GM12878 (cell line): ENCODE results near the gene DHRS1. TPM values are rescaled to one million over a fixed set of nuclear protein-coding genes. Genes with fewer than 3 reads are reported as not detected.

Source experiments
- ATAC-seq: fragments of 200-7000 bp; cut with Tn5 transposase; 3 replicates; pipeline ENCODE4 v1.9.1; 2020; ENCODE audit warnings: mild to moderate bottlenecking, moderate library complexity
- BruUV-seq: library from RNA; stranded (reverse); fragments of 400-500 nt; replicated peaks from 2 replicates; lab custom pipeline; 2021; lab: Mats Ljungman, UMichigan
- CTCF ChIA-PET: fragments of 300-600 bp; sonication (Branson Sonifier 250); formaldehyde crosslinking; extraction: SDS; loops from one replicate; lab custom pipeline; 2021; ENCODE audit warnings: inconsistent platforms; lab: Yijun Ruan, JAX
- POLR2A ChIA-PET: fragments of 350-600 bp; formaldehyde crosslinking; extraction: SDS; loops from one replicate; lab custom pipeline; 2021; ENCODE audit warnings: inconsistent platforms; lab: Charles Lee
- RAD21 ChIA-PET: fragments of 300-600 bp; sonication (Branson Sonifier 250); formaldehyde crosslinking; loops from one replicate; lab custom pipeline; 2023; ENCODE audit warnings: antibody characterized with exemption; ENCODE audit not compliant: unreplicated experiment; lab: Charles Lee
- SMC1A ChIA-PET: fragments of 300-600 bp; sonication (Branson Sonifier 250); formaldehyde crosslinking; loops from one replicate; lab custom pipeline; 2023; ENCODE audit not compliant: unreplicated experiment, uncharacterized antibody; lab: Charles Lee
- DNase-seq: peaks from one replicate; pipeline ENCODE4 v3.0.0-alpha.2; 2011; ENCODE audit warnings: low read depth, low spot score
- FAIRE-seq: peaks from 3 replicates; lab custom pipeline; 2011; peaks lifted over from hg19 to GRCh38; lab: Jason Lieb, UNC
- H2AFZ ChIP-seq: 2 replicates; pipeline ENCODE4 v1.6.0; 2011; ENCODE audit warnings: low read depth, low read length, control low read depth; ENCODE audit not compliant: control insufficient read depth
- H3K27ac ChIP-seq: 2 replicates; pipeline ENCODE4 v1.5.1; 2011; ENCODE audit warnings: control low read depth; ENCODE audit not compliant: control insufficient read depth, insufficient read depth
- H3K27me3 ChIP-seq, 2 experiments: replicated peaks in 1 of 2; 2 replicates each; pipeline versions ENCODE4 v1.6.0 to v1.6.1; 2011; ENCODE audit warnings: low read length in 1 of 2; ENCODE audit not compliant: control insufficient read depth in 2 of 2, insufficient read depth in 2 of 2
- H3K36me3 ChIP-seq, 2 experiments: 2 replicates each; pipeline ENCODE4 v1.5.1; 2011; ENCODE audit warnings: low read length in 1 of 2; ENCODE audit not compliant: control insufficient read depth in 2 of 2, insufficient read depth in 2 of 2
- H3K4me1 ChIP-seq: 2 replicates; pipeline ENCODE4 v1.6.1; 2011; ENCODE audit warnings: mild to moderate bottlenecking, low read length, moderate library complexity, mixed read lengths; ENCODE audit not compliant: control insufficient read depth, insufficient read depth
- H3K4me2 ChIP-seq: 2 replicates; pipeline ENCODE4 v1.6.0; 2011; ENCODE audit warnings: control low read depth; ENCODE audit not compliant: control insufficient read depth, insufficient read depth
- H3K4me3 ChIP-seq: fragments of 200-600 bp; sonication (generic); 2 replicates; pipeline ENCODE4 v1.5.1; 2016
- H3K79me2 ChIP-seq: 2 replicates; pipeline ENCODE4 v1.6.0; 2011; ENCODE audit warnings: low read length; ENCODE audit not compliant: control insufficient read depth, insufficient read depth
- H3K9ac ChIP-seq: 2 replicates; pipeline ENCODE4 v1.8.0; 2011; ENCODE audit warnings: low read length, control low read depth, mixed read lengths; ENCODE audit not compliant: control insufficient read depth, insufficient read depth
- H3K9me3 ChIP-seq: replicated peaks from 3 replicates; pipeline ENCODE4 v1.5.1; 2011; ENCODE audit warnings: mild to moderate bottlenecking, low read length; ENCODE audit not compliant: control insufficient read depth, insufficient read depth
- H4K20me1 ChIP-seq: 2 replicates; pipeline ENCODE4 v1.6.0; 2011; ENCODE audit not compliant: control insufficient read depth, insufficient read depth
- ASH2L ChIP-seq: fragments of 300-600, 200-600 bp; sonication (generic); IDR thresholded peaks from 2 replicates; pipeline ENCODE4 v1.6.1; 2017; ENCODE audit warnings: low read depth, mild to moderate bottlenecking, borderline replicate concordance
- CBFB ChIP-seq: IDR thresholded peaks from 2 replicates; pipeline ENCODE4 v1.6.1; 2016; ENCODE audit warnings: antibody characterized with exemption, low read depth
- DPF2 ChIP-seq: fragments of 450-650 bp; IDR thresholded peaks from 2 replicates; pipeline ENCODE4 v1.6.1; 2017; ENCODE audit warnings: mild to moderate bottlenecking
- JUNB ChIP-seq: IDR thresholded peaks from 2 replicates; pipeline ENCODE4 v1.6.1; 2016; ENCODE audit warnings: antibody characterized with exemption, mild to moderate bottlenecking
- JUND ChIP-seq: IDR thresholded peaks from 2 replicates; pipeline ENCODE4 v1.6.1; 2012; ENCODE audit warnings: low read depth, mild to moderate bottlenecking, low read length, improper control_type of control experiment, moderate library complexity
- MYC ChIP-seq: IDR thresholded peaks from 2 replicates; pipeline ENCODE4 v1.6.1; 2011; ENCODE audit warnings: mild to moderate bottlenecking, low read length, moderate library complexity, inconsistent platforms; ENCODE audit not compliant: insufficient read depth, insufficient replicate concordance, insufficient read length, severe bottlenecking
- NR2C2 ChIP-seq: IDR thresholded peaks from 2 replicates; pipeline ENCODE4 v1.6.1; 2011; ENCODE audit warnings: borderline replicate concordance, low read depth; ENCODE audit not compliant: control insufficient read depth, insufficient read length
- SMAD5 ChIP-seq: IDR thresholded peaks from 2 replicates; pipeline ENCODE4 v1.6.1; 2016; ENCODE audit warnings: antibody characterized with exemption, low read depth
- WGBS: methylation state at CpG from one replicate; pipeline ENCODE4 v1.1.6; 2016; ENCODE audit warnings: low lambda C conversion rate; ENCODE audit not compliant: insufficient replicate concordance, insufficient coverage; ENCODE audit errors: missing lambda C conversion rate; 5-methylcytosine and 5-hydroxymethylcytosine counted together
- in situ Hi-C: fragments of 300-500 bp; cut with MboI; formaldehyde crosslinking; loops from 9 replicates; pipeline ENCODE4 v1.14.3; 2018; ENCODE audit warnings: mixed read lengths
- intact Hi-C: fragments of 100-400 bp; cut with micrococcal nuclease; formaldehyde crosslinking; loops from one replicate; pipeline ENCODE4 v1.14.2; 2022; ENCODE audit not compliant: unreplicated experiment
- polyA plus RNA-seq, 11 experiments: library from polyadenylated mRNA; depleted of rRNA in 4 of 11; unstranded in 6 of 11; stranded (reverse) in 5 of 11; fragments of >200 nt; fragmentation: Nextera tagmentation in 4 of 11; fragmentation: Illumina TruSeq in 1 of 11; extraction: Ambion mirVana in 4 of 11; extraction: Trizol in 1 of 11; gene quantifications; 1 replicate in 1 of 11; 2 replicates in 10 of 11; pipeline versions ENCODE4 v1.2.1 to v1.2.3, GENCODE V29; 2011 to 2016; ENCODE audit warnings: inconsistent platforms in 2 of 11, missing spikeins in 2 of 11, low read depth in 1 of 11
- total RNA-seq, 4 experiments: library from RNA; depleted of rRNA in 3 of 4; stranded (reverse); fragments of >200 nt in 3 of 4; fragmentation: Illumina TruSeq in 1 of 4; extraction: Trizol in 1 of 4; gene quantifications; 2 replicates each; pipeline versions ENCODE4 v1.2.1 to v1.2.3, GENCODE V29; 2013 to 2021
- TF ChIP-seq, protein P1 (sequence below): fragments of 450-650 bp; IDR thresholded peaks from 2 replicates; pipeline ENCODE4 v1.6.1; 2018; ENCODE audit warnings: borderline replicate concordance, mild to moderate bottlenecking; ENCODE audit not compliant: partially characterized antibody

Gene DHRS1
- total and polyA plus RNA-seq, 10 of the 15 experiments (the other 5 are each of a cell fraction or from before 2014, with no cell fraction given): 12.1 to 45.0 (median 25.7) TPM

DNA sequence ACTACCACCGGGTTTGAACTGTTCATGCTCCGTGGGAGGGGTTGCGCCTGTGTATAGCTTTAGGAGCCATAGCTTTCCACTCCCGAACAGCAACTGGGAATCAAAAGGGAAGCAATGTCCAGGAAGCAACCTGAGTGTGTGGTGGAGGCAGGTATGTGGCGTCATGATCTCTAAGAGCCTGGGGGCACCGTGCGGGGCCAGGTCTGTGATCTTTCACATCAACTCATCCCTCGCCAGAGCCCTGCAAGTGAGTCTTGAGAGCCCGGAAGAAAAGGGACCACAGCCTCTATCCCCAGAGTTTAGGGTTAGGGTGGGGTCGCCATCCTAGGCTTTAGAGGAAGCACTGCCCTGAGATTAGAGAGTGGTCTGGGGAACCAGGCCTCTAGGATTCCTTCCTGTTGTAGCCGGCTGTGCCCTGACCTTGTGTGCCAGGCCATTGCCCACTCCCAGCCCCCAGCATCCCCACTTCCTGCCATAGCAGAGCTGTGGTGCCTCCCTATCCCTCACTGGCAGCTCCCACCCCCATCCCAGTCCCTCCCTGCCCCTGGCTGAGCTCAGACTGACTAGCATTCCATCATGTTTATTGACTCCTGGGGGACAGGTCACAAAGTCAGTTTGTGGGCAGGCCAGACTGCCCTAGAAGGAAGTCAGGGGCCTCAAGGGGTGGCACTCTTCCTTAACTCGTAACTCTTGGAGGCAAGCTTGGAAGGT lies 36.0 kb upstream of the DHRS1 start:
- H4K20me1 ChIP-seq: no peaks in the 10 kb centered on the region
- H3K9ac ChIP-seq: no peak overlapping the region
- peaks cover 24% of the 10 kb centered on the region for H3K4me1 ChIP-seq
- POLR2A ChIA-PET: interaction anchor here (0.6 to 4.0 kb wide), 2 partner anchors 23 to 95 kb away, joined by 3 to 42 read pairs; partner anchors contain the start of genes CBLN3 and KHNYN
- RAD21 ChIA-PET: interaction anchor here (1.1 to 3.2 kb wide), 3 partner anchors 12 to 96 kb away, joined by 3 to 7 read pairs (median 7); no protein-coding TSS in a partner anchor
- SMC1A ChIA-PET: interaction anchor here (0.9 to 7.7 kb wide), 3 partner anchors 88 to 149 kb away, joined by 3 to 73 read pairs (median 4); partner anchors contain the start of gene KHNYN
- H3K9me3 ChIP-seq: no peaks in the 10 kb centered on the region
- H2AFZ ChIP-seq: no peak overlapping the region
- H3K36me3 ChIP-seq: no peaks in the 10 kb centered on the region; a peak in 1 of 4 replicates
- ATAC-seq: no peak
- H3K4me3 ChIP-seq: no peak overlapping the region
- no peak for DNase-seq
- intact Hi-C loops (no loop called here), in situ Hi-C loops (no loop called here)
- TF ChIP-seq NR2C2 (no peak), DPF2 (no peak), SMAD5 (no peak), JUNB (no peak), JUND (no peak), ASH2L (no peak), MYC (no peak), CBFB (no peak)
- TF ChIP-seq, protein P1, sequence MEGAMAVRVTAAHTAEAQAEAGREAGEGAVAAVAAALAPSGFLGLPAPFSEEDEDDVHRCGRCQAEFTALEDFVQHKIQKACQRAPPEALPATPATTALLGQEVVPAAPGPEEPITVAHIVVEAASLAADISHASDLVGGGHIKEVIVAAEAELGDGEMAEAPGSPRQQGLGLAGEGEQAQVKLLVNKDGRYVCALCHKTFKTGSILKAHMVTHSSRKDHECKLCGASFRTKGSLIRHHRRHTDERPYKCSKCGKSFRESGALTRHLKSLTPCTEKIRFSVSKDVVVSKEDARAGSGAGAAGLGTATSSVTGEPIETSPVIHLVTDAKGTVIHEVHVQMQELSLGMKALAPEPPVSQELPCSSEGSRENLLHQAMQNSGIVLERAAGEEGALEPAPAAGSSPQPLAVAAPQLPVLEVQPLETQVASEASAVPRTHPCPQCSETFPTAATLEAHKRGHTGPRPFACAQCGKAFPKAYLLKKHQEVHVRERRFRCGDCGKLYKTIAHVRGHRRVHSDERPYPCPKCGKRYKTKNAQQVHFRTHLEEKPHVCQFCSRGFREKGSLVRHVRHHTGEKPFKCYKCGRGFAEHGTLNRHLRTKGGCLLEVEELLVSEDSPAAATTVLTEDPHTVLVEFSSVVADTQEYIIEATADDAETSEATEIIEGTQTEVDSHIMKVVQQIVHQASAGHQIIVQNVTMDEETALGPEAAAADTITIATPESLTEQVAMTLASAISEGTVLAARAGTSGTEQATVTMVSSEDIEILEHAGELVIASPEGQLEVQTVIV: no peak
- no peak overlapping the region for H3K4me2 ChIP-seq
- no TSS peak for BruUV-seq
- peaks cover 2 to 12% of the 10 kb centered on the region in 2 experiments; a peak in 3 of 4 replicates for H3K27me3 ChIP-seq
- CTCF ChIA-PET: interaction anchor here (1.0 to 16.6 kb wide), 5 partner anchors 10 to 104 kb away, joined by 3 to 452 read pairs (median 8); partner anchors contain the start of genes CBLN3, KHNYN and SDR39U1
- H3K27ac ChIP-seq: no peak overlapping the region
- no peak for FAIRE-seq
- 80% methylated on average over 12 of the region's 12 CpGs for WGBS
- H3K79me2 ChIP-seq: no peaks in the 10 kb centered on the region
